Neural cell (in vitro differentiated cells): Measurements from ENCODE around the gene NEK4. TPM values are rescaled to one million over a fixed set of nuclear protein-coding genes. Genes with fewer than 3 reads are reported as not detected.

ENCODE experiments used
- H2AFZ ChIP-seq: fragments of 200-600, 300-800 bp; sonication (generic), shearing (Covaris generic); 2 replicates; pipeline ENCODE4 v1.6.0; 2014; ENCODE audit warnings: low read depth, mild to moderate bottlenecking, antibody characterized with exemption, low read length, moderate library complexity
- H3F3A ChIP-seq: fragments of 200-600 bp; shearing (Covaris generic); 2 replicates; pipeline ENCODE4 v1.6.1; 2016; ENCODE audit warnings: mild to moderate bottlenecking, moderate library complexity, mixed read lengths, antibody characterized with exemption, low read length; ENCODE audit not compliant: insufficient read depth, poor library complexity, severe bottlenecking
- H3K27ac ChIP-seq: fragments of 200-600, 300-800 bp; sonication (generic), shearing (Covaris generic); 2 replicates; pipeline ENCODE4 v1.5.1; 2014; ENCODE audit warnings: mild to moderate bottlenecking, low read length, moderate library complexity
- H3K27me3 ChIP-seq: fragments of 300-800, 200-600 bp; sonication (generic), shearing (Covaris generic); 2 replicates; pipeline ENCODE4 v1.6.0; 2014; ENCODE audit warnings: mild to moderate bottlenecking, low read depth, low read length, moderate library complexity; ENCODE audit not compliant: insufficient read depth
- H3K36me3 ChIP-seq: fragments of 300-800, 200-600 bp; sonication (generic), shearing (Covaris generic); 2 replicates; pipeline ENCODE4 v1.5.1; 2014; ENCODE audit warnings: mild to moderate bottlenecking, antibody characterized with exemption, low read length, moderate library complexity; ENCODE audit not compliant: insufficient read depth
- H3K4me2 ChIP-seq: fragments of 300-800, 200-600 bp; sonication (generic), shearing (Covaris generic); 2 replicates; pipeline ENCODE4 v1.6.0; 2014; ENCODE audit warnings: mild to moderate bottlenecking, low read length
- H3K4me3 ChIP-seq: fragments of 300-800, 200-600 bp; sonication (generic), shearing (Covaris generic); 2 replicates; pipeline ENCODE4 v1.5.1; 2014; ENCODE audit warnings: mild to moderate bottlenecking, low read length, moderate library complexity
- H3K79me2 ChIP-seq: fragments of 200-600 bp; shearing (Covaris generic); replicated peaks from 2 replicates; pipeline ENCODE4 v1.6.0; 2014; ENCODE audit warnings: mild to moderate bottlenecking, low read length, moderate library complexity; ENCODE audit not compliant: insufficient read depth
- H3K9ac ChIP-seq: fragments of 300-800, 200-600 bp; sonication (generic), shearing (Covaris generic); 2 replicates; pipeline ENCODE4 v1.6.1; 2016; ENCODE audit warnings: mild to moderate bottlenecking, low read length, mixed read lengths
- H3K9me2 ChIP-seq: fragments of 200-600 bp; shearing (Covaris generic); 2 replicates; pipeline ENCODE4 v1.6.1; 2016; ENCODE audit warnings: mild to moderate bottlenecking, low read length, mixed read lengths; ENCODE audit not compliant: insufficient read depth
- H3K9me3 ChIP-seq: fragments of 200-600, 300-800 bp; sonication (generic), shearing (Covaris generic); 2 replicates; pipeline ENCODE4 v1.6.1; 2016; ENCODE audit warnings: mild to moderate bottlenecking, mixed run types, low read length, moderate library complexity, mixed read lengths
- H4K20me1 ChIP-seq: fragments of 200-600 bp; shearing (Covaris generic); 2 replicates; pipeline ENCODE4 v1.6.1; 2016; ENCODE audit warnings: mild to moderate bottlenecking, mixed run types; ENCODE audit not compliant: insufficient read depth
- EZH2 ChIP-seq: fragments of 200-600, 300-800 bp; shearing (Covaris generic), sonication (generic); IDR thresholded peaks from 2 replicates; pipeline ENCODE4 v1.6.1; 2014; ENCODE audit warnings: antibody characterized with exemption, low read length, borderline replicate concordance, mild to moderate bottlenecking; ENCODE audit not compliant: insufficient read depth, poor library complexity, severe bottlenecking
- MXI1 ChIP-seq: fragments of 450-650 bp; conservative IDR thresholded peaks from 2 replicates; pipeline ENCODE4 v1.6.1; 2014; ENCODE audit warnings: antibody characterized with exemption, mild to moderate bottlenecking; ENCODE audit not compliant: poor library complexity, severe bottlenecking
- POLR2AphosphoS5 ChIP-seq: IDR thresholded peaks from 2 replicates; pipeline ENCODE4 v1.6.1; 2012
- RAD21 ChIP-seq: fragments of 450-650 bp; conservative IDR thresholded peaks from 2 replicates; pipeline ENCODE4 v1.6.1; 2014; ENCODE audit warnings: antibody characterized with exemption, mild to moderate bottlenecking, moderate library complexity
- REST ChIP-seq: IDR thresholded peaks from 2 replicates; pipeline ENCODE4 v1.6.1; 2012; ENCODE audit warnings: borderline replicate concordance
- polyA plus RNA-seq: library from polyadenylated mRNA; depleted of rRNA; stranded (reverse); fragments of >200 nt; gene quantifications from 2 replicates; pipeline ENCODE4 v1.2.3, GENCODE V29; 2014

Gene NEK4
- polyA plus RNA-seq, 1 donor from 2014 or later, result 45.6 TPM

- TF ChIP-seq REST (no peak), MXI1 (peak; percentile 99), POLR2AphosphoS5 (peak; percentile 76), RAD21 (no peak)
Measured at GRCh38 chr3:52705688-52706686, 64.8 kb downstream of the NEK4 start, which contains the start of the genes GLT8D1 and SPCS1 (continued).

GRCh38 chr3:52705438-52705687 lies 65.4 kb downstream of the NEK4 start:
- peak overlapping the region; percentile 71 for H3K4me2 ChIP-seq
- peaks cover 56% of the 10 kb centered on the region for H3K79me2 ChIP-seq
- no peaks in the 10 kb centered on the region for H3K27me3 ChIP-seq
- no peaks in the 10 kb centered on the region for H3K9me3 ChIP-seq
- no peaks in the 10 kb centered on the region for H3K9me2 ChIP-seq
- H3K27ac ChIP-seq, result peak overlapping the region; percentile 86
- H4K20me1 ChIP-seq, result no peaks in the 10 kb centered on the region
- H3K36me3 ChIP-seq, result no peaks in the 10 kb centered on the region
- peak overlapping the region; percentile 99 for H3K4me3 ChIP-seq
- H2AFZ ChIP-seq, result peak overlapping the region; percentile 60
- H3K9ac ChIP-seq, result peak overlapping the region; percentile 95
- peaks cover 6% of the 10 kb centered on the region for H3F3A ChIP-seq
- TF ChIP-seq EZH2 (no peak), REST (peak; percentile 13)

GRCh38 chr3:52704611-52705437 lies 65.9 kb downstream of the NEK4 start:
- H3K79me2 ChIP-seq, result peaks cover 57% of the 10 kb centered on the region
- H3K36me3 ChIP-seq, result no peaks in the 10 kb centered on the region
- TF ChIP-seq MXI1 (peak; percentile 21), EZH2 (no peak), POLR2AphosphoS5 (no peak), RAD21 (no peak)
- H4K20me1 ChIP-seq, result no peaks in the 10 kb centered on the region
- peak overlapping the region; percentile 95 for H3K9ac ChIP-seq
- peaks cover 6% of the 10 kb centered on the region for H3F3A ChIP-seq
- H3K27me3 ChIP-seq, result no peaks in the 10 kb centered on the region
- H3K9me2 ChIP-seq, result no peaks in the 10 kb centered on the region
- peak overlapping the region; percentile 71 for H3K4me2 ChIP-seq
- peak overlapping the region; percentile 99 for H3K4me3 ChIP-seq
- peak overlapping the region; percentile 60 for H2AFZ ChIP-seq
- no peaks in the 10 kb centered on the region for H3K9me3 ChIP-seq
- peak overlapping the region; percentile 86 for H3K27ac ChIP-seq
